IMR-90 (cell line): Measurements from ENCODE around the gene POC1B. TPM values are rescaled to one million over a fixed set of nuclear protein-coding genes. Genes with fewer than 3 reads are reported as not detected.

Source experiments
- ATAC-seq: fragments of 200-7000 bp; cut with Tn5 transposase; 2 replicates; pipeline ENCODE4 v1.9.1; 2020; ENCODE audit warnings: low read depth, mild to moderate bottlenecking, moderate library complexity
- BruUV-seq: library from RNA; stranded (reverse); fragments of 400-500 nt; replicated peaks from 2 replicates; lab custom pipeline; 2021; lab: Mats Ljungman, UMichigan
- CTCF ChIA-PET: fragments of 300-600 bp; formaldehyde crosslinking; extraction: SDS; loops from one replicate; lab custom pipeline; 2021; ENCODE audit warnings: antibody characterized with exemption; lab: Yijun Ruan, JAX
- POLR2A ChIA-PET: fragments of 300-600 bp; sonication (Branson Sonifier 250); formaldehyde crosslinking; loops from one replicate; lab custom pipeline; 2022; ENCODE audit warnings: antibody characterized with exemption; ENCODE audit not compliant: unreplicated experiment; lab: Charles Lee
- DNase-seq: peaks from one replicate; pipeline ENCODE4 v3.0.0; 2013
- H2AFZ ChIP-seq: replicated peaks from 2 replicates; pipeline ENCODE3; 2013; ENCODE audit warnings: low read length, mild to moderate bottlenecking; ENCODE audit not compliant: poor library complexity
- H2AK5ac ChIP-seq: 2 replicates; pipeline ENCODE4 v1.6.1; 2013; ENCODE audit warnings: low read depth, low read length, inconsistent platforms
- H2AK9ac ChIP-seq: replicated peaks from 2 replicates; pipeline ENCODE3; 2013; ENCODE audit warnings: mild to moderate bottlenecking, low read depth, low read length, moderate library complexity; ENCODE audit not compliant: poor library complexity
- H2BK120ac ChIP-seq: 2 replicates; pipeline ENCODE4 v1.6.1; 2013; ENCODE audit warnings: low read depth, low read length, inconsistent platforms
- H2BK15ac ChIP-seq: 3 replicates; pipeline ENCODE4 v1.6.1; 2013; ENCODE audit warnings: low read depth, low read length, inconsistent platforms
- H2BK20ac ChIP-seq: 2 replicates; pipeline ENCODE4 v1.6.1; 2013; ENCODE audit warnings: low read depth, mild to moderate bottlenecking, inconsistent platforms, low read length, moderate library complexity
- H2BK5ac ChIP-seq: 2 replicates; pipeline ENCODE4 v1.6.1; 2013; ENCODE audit warnings: mild to moderate bottlenecking, low read depth, low read length, inconsistent platforms; ENCODE audit not compliant: poor library complexity, severe bottlenecking
- H3K14ac ChIP-seq: replicated peaks from 2 replicates; pipeline ENCODE4 v1.6.1; 2013; ENCODE audit warnings: low read depth, low read length, inconsistent platforms
- H3K18ac ChIP-seq: 2 replicates; pipeline ENCODE4 v1.6.1; 2013; ENCODE audit warnings: low read depth, low read length, control low read depth
- H3K23ac ChIP-seq: 2 replicates; pipeline ENCODE4 v1.6.1; 2013; ENCODE audit warnings: low read depth, low read length, inconsistent platforms
- H3K27ac ChIP-seq: 2 replicates; pipeline ENCODE4 v1.5.1; 2013; ENCODE audit warnings: mild to moderate bottlenecking, control low read depth, low read length; ENCODE audit not compliant: insufficient read depth
- H3K27me3 ChIP-seq: 2 replicates; pipeline ENCODE4 v1.6.1; 2013; ENCODE audit warnings: low read length; ENCODE audit not compliant: control insufficient read depth, insufficient read depth
- H3K36me3 ChIP-seq: 2 replicates; pipeline ENCODE4 v1.6.1; 2013; ENCODE audit warnings: low read length, mixed read lengths; ENCODE audit not compliant: control insufficient read depth, insufficient read depth
- H3K4ac ChIP-seq: 2 replicates; pipeline ENCODE4 v1.6.1; 2013; ENCODE audit warnings: low read depth, low read length, inconsistent platforms
- H3K4me1 ChIP-seq: 2 replicates; pipeline ENCODE4 v1.6.1; 2013; ENCODE audit warnings: low read length, mixed read lengths; ENCODE audit not compliant: control insufficient read depth, insufficient read depth
- H3K4me2 ChIP-seq: 2 replicates; pipeline ENCODE4 v1.6.1; 2013; ENCODE audit warnings: low read depth, mild to moderate bottlenecking, control low read depth, low read length, moderate library complexity
- H3K4me3 ChIP-seq: 2 replicates; pipeline ENCODE4 v1.5.1; 2013; ENCODE audit warnings: low read depth, mild to moderate bottlenecking, control low read depth, low read length, moderate library complexity; ENCODE audit not compliant: insufficient read depth
- H3K56ac ChIP-seq: 2 replicates; pipeline ENCODE4 v1.6.1; 2013; ENCODE audit warnings: low read length, inconsistent platforms; ENCODE audit not compliant: insufficient read depth; ENCODE audit errors: extremely low read depth
- H3K79me1 ChIP-seq, 2 experiments: 2 replicates each; pipeline ENCODE4 v1.6.1; 2013; ENCODE audit warnings: low read length in 2 of 2, inconsistent platforms in 1 of 2, low read depth in 1 of 2
- H3K9ac ChIP-seq: 2 replicates; pipeline ENCODE4 v1.6.1; 2013; ENCODE audit warnings: low read depth, low read length, control low read depth
- H3K9me1 ChIP-seq: 2 replicates; pipeline ENCODE4 v1.6.1; 2013; ENCODE audit warnings: low read length, inconsistent platforms; ENCODE audit not compliant: insufficient read depth
- H3K9me3 ChIP-seq: 2 replicates; pipeline ENCODE4 v1.6.1; 2013; ENCODE audit warnings: low read length; ENCODE audit not compliant: control insufficient read depth, insufficient read depth
- H4K20me1 ChIP-seq: 2 replicates; pipeline ENCODE4 v1.6.1; 2013; ENCODE audit warnings: low read length, inconsistent platforms; ENCODE audit not compliant: insufficient read depth
- H4K5ac ChIP-seq: 2 replicates; pipeline ENCODE4 v1.6.1; 2013; ENCODE audit warnings: mild to moderate bottlenecking, low read depth, low read length, control low read depth
- H4K8ac ChIP-seq, 2 experiments: 2 replicates each; pipeline ENCODE4 v1.6.1; 2013; ENCODE audit warnings: low read depth in 2 of 2, low read length in 2 of 2, control low read depth in 1 of 2, inconsistent platforms in 1 of 2
- H4K91ac ChIP-seq: 2 replicates; pipeline ENCODE4 v1.6.1; 2013; ENCODE audit warnings: low read depth, low read length, inconsistent platforms; ENCODE audit not compliant: insufficient read depth
- CEBPB ChIP-seq: IDR thresholded peaks from 2 replicates; pipeline ENCODE4 v1.6.1; 2012; ENCODE audit warnings: low read depth, low read length, improper control_type of control experiment
- ELK1 ChIP-seq: fragments of 150-350 bp; IDR thresholded peaks from 2 replicates; pipeline ENCODE4 v1.6.1; 2016; ENCODE audit warnings: low read depth, mild to moderate bottlenecking, low read length, moderate library complexity, borderline replicate concordance
- MAZ ChIP-seq: IDR thresholded peaks from 2 replicates; pipeline ENCODE4 v1.6.1; 2012; ENCODE audit warnings: low read depth, mild to moderate bottlenecking, low read length, improper control_type of control experiment, moderate library complexity, borderline replicate concordance
- RCOR1 ChIP-seq: IDR thresholded peaks from 2 replicates; pipeline ENCODE4 v1.6.1; 2012; ENCODE audit warnings: mild to moderate bottlenecking, low read length, improper control_type of control experiment; ENCODE audit not compliant: insufficient replicate concordance
- SMC3 ChIP-seq: fragments of 150-350 bp; IDR thresholded peaks from 2 replicates; pipeline ENCODE4 v1.6.1; 2016; ENCODE audit warnings: low read depth, mild to moderate bottlenecking, antibody characterized with exemption, low read length, moderate library complexity
- WGBS, 2 experiments: methylation state at CpG; one replicate each; pipeline versions ENCODE4 v1.1.5 to v1.1.7; 2013; ENCODE audit warnings: missing lambda C conversion rate in 2 of 2; ENCODE audit not compliant: insufficient read length in 1 of 2; ENCODE audit errors: extremely low coverage in 2 of 2; 5-methylcytosine and 5-hydroxymethylcytosine counted together
- dilution Hi-C: fragments of 300-500 bp; cut with HindIII; formaldehyde crosslinking; loops from one replicate; pipeline ENCODE4 v1.14.3; 2018; ENCODE audit warnings: low sequenced_read_pairs; ENCODE audit not compliant: unreplicated experiment
- in situ Hi-C: fragments of 300-500 bp; cut with MboI; formaldehyde crosslinking; loops from 3 replicates; pipeline ENCODE4 v1.14.3; 2019; ENCODE audit warnings: low sequenced_read_pairs, inconsistent platforms, mixed read lengths
- intact Hi-C: fragments of 100-400 bp; cut with micrococcal nuclease; formaldehyde crosslinking; loops from 2 replicates; pipeline ENCODE4 v1.10.0; 2022
- polyA plus RNA-seq, 3 experiments: library from polyadenylated mRNA; depleted of rRNA; stranded (reverse); fragments of >200 nt; gene quantifications; 2 replicates each; pipeline ENCODE4 v1.2.3, GENCODE V29; 2012; ENCODE audit warnings: low replicate concordance in 1 of 3
- total RNA-seq: library from RNA; depleted of rRNA; stranded (reverse); fragments of >200 nt; gene quantifications from 2 replicates; pipeline ENCODE4 v1.2.3, GENCODE V29; 2012

The POC1B gene
- total and polyA plus RNA-seq, 2 of the 4 experiments (the other 2 are of a cell fraction) = 5.0 to 10.4 TPM

GRCh38 chr12:89424846-89425245, 101.0 kb downstream of the POC1B start:
- in situ Hi-C loops = no loop called here

More at GRCh38 chr12:89424846-89425245, 101.0 kb downstream of the POC1B start:
- no peak overlapping the region for H3K18ac ChIP-seq
- dilution Hi-C loops = no loop called here
- BruUV-seq = no TSS peak
- H2BK5ac ChIP-seq = no peak overlapping the region
- TF ChIP-seq RCOR1 = no peak
- TF ChIP-seq ELK1 = no peak
- TF ChIP-seq CEBPB = no peak
- TF ChIP-seq SMC3 = no peak
- TF ChIP-seq MAZ = no peak
- ChIA-PET POLR2A (no interaction called here), CTCF (no interaction called here)
- ATAC-seq (no peak), DNase-seq (no peak)
- H3K56ac ChIP-seq = no peak overlapping the region
- H2BK20ac ChIP-seq = no peak overlapping the region
- H3K27ac ChIP-seq = no peak overlapping the region
- H2AFZ ChIP-seq = no peak overlapping the region
- no peak overlapping the region for H2BK120ac ChIP-seq
- no peaks in the 10 kb centered on the region for H3K36me3 ChIP-seq
- H3K4me1 ChIP-seq = no peaks in the 10 kb centered on the region; the same call in 1 of the 2 replicates
- peaks cover 3% of the 10 kb centered on the region; the same call in 1 of the 2 replicates for H3K9me1 ChIP-seq
- H2BK15ac ChIP-seq = no peak overlapping the region
- no peak overlapping the region for H2AK9ac ChIP-seq
- H3K4me3 ChIP-seq = no peak overlapping the region
- no peak overlapping the region for H3K4ac ChIP-seq
- H3K23ac ChIP-seq = no peak overlapping the region
- H3K14ac ChIP-seq = no peak overlapping the region
- no peak overlapping the region; a peak in 1 of 4 replicates for H4K8ac ChIP-seq
- no CpG with 5 or more reads among the region's 2 CpGs for WGBS, 2 experiments
- H3K4me2 ChIP-seq = no peak overlapping the region
- H4K91ac ChIP-seq = no peak overlapping the region
- no peaks in the 10 kb centered on the region for H3K9me3 ChIP-seq
- no peaks in the 10 kb centered on the region for H3K79me1 ChIP-seq
- H2AK5ac ChIP-seq = no peak overlapping the region
- intact Hi-C loops = no loop called here
- H4K5ac ChIP-seq = no peak overlapping the region
- H4K20me1 ChIP-seq = no peaks in the 10 kb centered on the region
- H3K27me3 ChIP-seq = no peaks in the 10 kb centered on the region
- H3K9ac ChIP-seq = no peak overlapping the region
